MV-4-11 (cell line): ENCODE measurements around the gene OVAAL.
"Not testable (repeated sequence)": the region's sequence is repeated elsewhere in the genome, so short reads cannot be mapped to it uniquely, and the experiment has no call there.

Source experiments
- DNase-seq: peaks from one replicate; lab custom pipeline; 2025; lab: John Stamatoyannopoulos, UW

The OVAAL gene

GRCh38 chr1:180540697-180541594 lies 17.8 kb upstream of the OVAAL start:
- DNase-seq: no peak

DNA sequence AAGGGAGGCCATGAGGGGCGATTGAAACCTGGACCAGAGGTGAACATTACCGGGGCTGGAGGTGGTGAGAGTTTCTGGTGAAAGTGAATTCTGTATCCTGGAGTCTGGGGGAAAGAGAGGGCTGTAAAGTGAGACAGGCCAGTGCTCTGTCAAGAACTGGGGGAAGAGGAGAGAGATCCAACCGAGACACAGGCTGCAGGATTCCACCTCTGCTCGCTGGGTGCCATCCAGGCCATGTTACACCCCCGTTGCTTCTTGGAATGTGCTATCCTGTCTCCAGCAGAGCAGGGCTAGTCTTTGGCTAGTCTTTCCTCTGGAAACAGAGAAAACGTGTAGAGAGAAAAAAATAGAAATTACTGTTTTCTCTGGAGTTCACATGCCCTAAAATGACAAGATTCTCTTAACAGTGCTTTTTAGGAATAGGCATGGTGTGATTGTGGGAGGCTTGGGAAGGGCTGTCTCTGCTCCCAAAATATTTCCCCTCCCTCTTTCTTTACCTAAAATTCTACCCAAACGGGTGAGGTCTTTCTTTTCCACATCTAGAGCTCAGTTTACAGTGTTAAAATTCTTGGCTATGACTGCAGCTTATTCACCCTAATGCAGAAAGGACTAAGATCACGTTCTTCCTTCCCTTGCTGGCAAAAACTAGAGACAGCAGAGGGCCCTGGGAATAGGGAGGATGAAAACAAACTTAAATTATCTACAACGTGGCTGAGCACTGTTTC lies 16.5 kb upstream of the OVAAL start:
- DNase-seq: no peak

DNA sequence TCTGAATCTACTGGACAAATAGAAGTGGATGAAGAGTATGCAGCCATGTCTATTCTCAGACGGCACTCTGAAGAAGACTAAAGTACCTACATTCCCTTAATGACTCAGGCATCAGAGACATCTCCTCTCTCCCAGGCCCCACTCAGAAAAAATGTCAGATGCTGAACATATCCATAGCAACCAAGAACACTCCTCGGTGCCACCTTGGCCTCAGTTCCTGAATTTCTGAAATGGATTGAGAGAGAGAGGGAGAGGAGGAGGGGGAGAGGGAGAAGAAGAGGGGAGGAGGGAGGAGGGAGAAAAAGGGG lies 16.0 kb upstream of the OVAAL start:
- DNase-seq: no peak

DNA sequence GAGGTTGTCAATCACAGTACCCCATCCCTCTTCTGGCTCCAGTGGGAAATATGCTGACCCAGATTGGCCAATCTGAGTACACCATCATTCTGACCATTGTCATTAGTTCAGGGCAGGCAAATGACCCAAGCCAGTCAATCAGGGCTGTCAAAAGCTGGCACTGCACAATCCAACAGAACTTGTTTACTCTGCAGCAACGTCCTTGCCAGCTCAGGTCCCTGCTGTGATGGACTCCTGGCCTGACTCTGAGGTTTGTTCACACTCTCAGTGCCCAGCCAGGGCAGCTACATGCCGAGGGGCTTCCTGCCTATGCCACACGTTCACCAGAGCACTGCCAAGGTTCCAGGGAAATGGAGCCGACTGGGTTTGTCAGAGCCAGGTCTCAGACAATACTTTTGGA lies 14.7 kb upstream of the OVAAL start:
- DNase-seq: no peak

GRCh38 chr1:180545991-180546390 lies 12.8 kb upstream of the OVAAL start:
- DNase-seq: no peak

DNA sequence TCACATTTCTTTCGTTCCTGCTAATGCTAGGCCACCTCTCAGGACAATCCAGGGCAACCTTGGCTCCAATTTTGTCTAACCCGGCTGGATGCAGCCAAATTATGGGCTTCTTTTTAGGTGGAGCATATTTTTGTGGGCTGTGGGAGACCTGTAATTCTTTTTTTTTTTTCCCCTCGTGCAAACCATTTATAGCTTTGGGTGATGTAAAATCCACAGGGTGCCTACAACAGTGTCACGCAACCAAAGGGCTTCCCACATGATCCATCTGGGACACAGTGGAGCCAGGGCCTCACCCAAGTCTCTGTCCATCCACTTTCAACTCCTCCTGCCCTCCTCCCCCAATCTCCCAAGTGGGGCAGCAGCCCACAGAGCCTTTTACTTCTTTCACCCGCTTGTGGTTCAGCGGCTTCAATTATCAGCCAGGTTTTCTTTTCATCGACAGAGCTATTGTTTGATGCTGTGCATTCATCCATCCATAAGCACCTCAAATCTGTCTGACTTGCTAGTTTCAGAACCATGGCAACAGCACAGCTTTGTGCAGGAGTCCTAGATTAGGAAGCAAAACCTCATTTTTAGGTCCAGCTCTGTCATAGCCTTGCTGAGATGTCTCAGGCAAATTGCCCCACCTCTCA lies 10.0 kb upstream of the OVAAL start:
- DNase-seq: no peak

- not testable (repeated sequence) for DNase-seq
These were observed 9.0 kb upstream of the OVAAL start for GRCh38 chr1:180549770-180550169.

DNA sequence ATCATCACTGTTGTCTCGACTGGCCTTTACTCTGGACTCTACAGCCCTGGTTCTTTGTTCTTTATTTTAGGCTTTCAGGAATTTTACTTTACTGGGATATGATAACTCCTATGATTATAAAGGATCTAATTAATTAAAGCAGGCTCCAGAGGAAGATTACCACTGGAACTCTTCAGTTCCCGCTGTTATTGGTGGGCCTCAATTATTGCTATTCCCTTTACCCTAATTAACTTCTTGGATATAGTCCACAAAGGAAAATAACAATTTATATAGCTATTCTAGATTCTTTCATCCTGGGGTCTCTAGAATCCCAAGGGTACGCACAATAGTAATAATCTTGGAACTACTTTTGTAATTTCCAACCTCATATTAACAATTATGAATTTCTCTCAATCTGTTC lies 8.5 kb upstream of the OVAAL start:
- no peak for DNase-seq

GRCh38 chr1:180551997-180552396 lies 6.8 kb upstream of the OVAAL start:
- no peak for DNase-seq

DNA sequence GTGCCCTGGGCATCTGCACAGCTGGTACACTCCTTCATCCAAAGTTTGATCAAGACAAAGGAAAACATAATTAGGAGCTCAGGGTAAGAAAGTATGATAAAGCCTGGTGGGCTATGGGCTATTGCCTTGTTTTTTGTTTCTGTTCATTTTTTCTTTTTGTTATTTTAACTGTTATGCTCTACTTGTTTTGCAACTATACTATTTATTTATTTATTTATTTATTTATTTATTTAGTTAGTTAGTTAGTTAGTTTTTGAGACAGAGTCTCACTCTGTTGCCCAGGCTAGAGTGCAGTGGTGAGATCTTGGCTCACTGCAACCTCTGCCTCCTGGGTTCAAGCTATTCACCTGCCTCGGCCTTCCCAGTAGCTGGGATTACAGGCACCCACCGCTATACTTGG lies 5.7 kb upstream of the OVAAL start:
- not testable (repeated sequence) for DNase-seq

- DNase-seq: no peak
These were observed 3.4 kb upstream of the OVAAL start for GRCh38 chr1:180555411-180555810.

DNA sequence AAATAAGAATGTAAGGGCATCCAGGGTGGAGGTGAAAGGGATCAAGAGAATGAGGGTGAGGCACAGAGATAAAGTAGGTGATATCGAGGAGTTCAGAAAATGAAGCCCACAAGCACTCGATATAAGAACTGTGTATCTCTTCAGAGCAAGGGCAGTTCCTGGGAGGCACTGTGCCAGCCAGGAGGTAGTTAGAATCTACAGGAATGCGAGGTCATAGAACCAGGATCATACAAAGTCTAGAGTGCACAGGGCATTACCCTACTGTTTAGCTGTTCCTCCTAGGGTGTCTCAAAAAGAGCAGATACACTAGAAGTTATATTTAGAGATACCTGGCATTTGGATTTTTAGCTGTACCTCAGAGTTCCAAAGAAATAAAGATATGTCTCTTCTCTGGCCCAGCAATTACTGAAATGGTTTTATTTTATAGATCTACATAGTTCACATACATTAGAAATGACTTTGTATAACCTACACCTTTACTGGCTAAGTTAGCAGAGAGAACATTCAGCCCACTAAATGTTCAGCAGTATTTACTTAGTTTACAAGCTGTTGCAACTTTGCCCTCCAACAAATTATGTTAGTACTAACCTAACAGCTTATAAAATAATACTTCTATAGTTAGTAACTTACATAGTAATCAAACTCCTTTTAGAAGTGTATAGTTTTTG lies 1.6 kb downstream of the OVAAL start:
- no peak for DNase-seq

GRCh38 chr1:180560868-180561600 lies 2.3 kb downstream of the OVAAL start:
- DNase-seq: no peak

DNA sequence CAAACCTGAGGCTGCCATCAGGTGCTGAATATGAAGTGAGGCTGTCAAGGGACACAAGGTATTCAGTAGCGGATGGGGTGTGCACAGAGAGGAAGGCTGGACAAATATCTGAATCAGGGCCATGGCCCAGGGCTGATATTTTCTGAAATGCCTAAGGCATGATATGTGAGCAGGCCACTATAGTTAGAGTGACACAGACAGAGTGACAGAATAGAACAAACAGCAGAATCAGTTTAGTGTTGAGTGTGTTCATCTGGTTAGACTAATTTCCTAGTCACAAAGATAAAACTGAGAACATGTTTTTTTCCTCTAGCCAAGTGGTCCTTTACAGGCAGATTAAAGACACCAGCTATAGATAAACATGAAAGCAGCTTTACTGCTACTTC lies 3.9 kb downstream of the OVAAL start:
- no peak for DNase-seq

DNA sequence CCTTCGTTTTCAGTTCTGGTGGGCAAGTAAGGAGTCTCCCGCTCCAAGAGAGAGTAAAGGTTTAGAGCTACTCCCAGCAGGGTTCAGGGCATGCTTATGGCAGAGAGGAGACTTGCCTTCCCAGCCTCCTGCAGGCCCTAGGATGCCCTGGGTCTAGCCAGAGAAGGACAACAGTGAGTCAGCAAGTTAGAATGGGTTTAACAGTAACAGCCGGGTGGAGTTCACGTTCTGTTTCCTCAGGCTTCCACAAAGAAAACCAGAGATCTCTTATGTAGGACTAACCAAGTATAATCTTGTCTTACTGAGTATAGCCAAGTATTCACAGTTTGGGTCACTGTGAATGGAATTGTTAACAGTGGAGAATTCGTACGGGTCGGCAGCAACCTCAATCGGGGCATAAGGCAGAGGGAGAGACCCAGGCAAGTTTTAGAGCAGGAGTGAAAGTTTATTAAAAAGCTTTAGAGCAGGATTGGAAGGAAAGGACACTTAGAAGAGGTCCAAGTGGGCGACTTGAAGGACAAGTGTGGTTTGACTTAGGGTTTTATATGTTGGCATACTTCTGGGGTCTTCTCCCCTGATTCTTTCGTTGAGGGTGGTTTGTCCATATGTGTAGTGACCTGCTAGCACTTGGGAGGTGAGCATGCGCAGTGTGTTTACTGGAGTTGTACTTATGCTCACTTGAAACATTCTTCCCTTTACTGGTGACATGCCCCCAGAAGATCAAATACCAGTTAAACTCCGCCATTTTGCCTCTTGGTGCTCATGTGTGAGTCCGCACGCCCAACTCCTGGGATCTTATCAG lies 4.5 kb downstream of the OVAAL start:
- no peak for DNase-seq

- DNase-seq: no peak
These were observed 6.5 kb downstream of the OVAAL start for GRCh38 chr1:180565121-180565871.

DNA sequence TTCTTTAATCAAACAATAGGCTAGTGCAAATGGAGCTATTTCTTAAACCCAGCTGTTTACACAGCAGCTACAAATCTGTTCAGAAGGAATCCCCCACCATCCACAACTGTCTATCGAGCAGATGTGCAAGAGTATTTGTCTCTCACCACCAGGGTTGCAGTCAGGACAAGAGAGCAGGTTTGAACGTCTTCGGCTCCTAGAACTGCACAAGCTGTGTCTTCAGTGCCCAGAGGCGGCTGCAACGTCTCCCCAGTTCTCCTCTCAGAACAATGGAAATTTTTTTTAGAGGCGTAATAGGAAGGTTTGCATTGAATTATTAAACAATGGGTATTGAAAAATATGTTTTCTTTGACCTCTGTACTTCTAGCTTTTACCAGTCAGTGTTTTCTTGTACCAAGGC lies 7.3 kb downstream of the OVAAL start:
- DNase-seq: no peak

- DNase-seq: no peak
These were observed 7.7 kb downstream of the OVAAL start for GRCh38 chr1:180566495-180566894.

- DNase-seq: no peak
These were observed 8.9 kb downstream of the OVAAL start for GRCh38 chr1:180567654-180568053.

GRCh38 chr1:180568184-180568583 lies 9.4 kb downstream of the OVAAL start:
- DNase-seq: no peak
